D721Med (cell line): ENCODE results near the gene SYTL3.

Source experiments
- DNase-seq: peaks from one replicate; pipeline ENCODE4 v3.0.0; 2011; ENCODE audit warnings: low spot score; ENCODE audit not compliant: insufficient read length
- FAIRE-seq: peaks from 2 replicates; lab custom pipeline; 2011; peaks lifted over from hg19 to GRCh38; lab: Jason Lieb, UNC
- CTCF ChIP-seq: IDR thresholded peaks from 2 replicates; pipeline ENCODE4 v1.5.1; 2012; ENCODE audit warnings: mild to moderate bottlenecking, control low read depth; ENCODE audit not compliant: insufficient read depth; ENCODE audit errors: missing control alignments

The SYTL3 gene

DNA sequence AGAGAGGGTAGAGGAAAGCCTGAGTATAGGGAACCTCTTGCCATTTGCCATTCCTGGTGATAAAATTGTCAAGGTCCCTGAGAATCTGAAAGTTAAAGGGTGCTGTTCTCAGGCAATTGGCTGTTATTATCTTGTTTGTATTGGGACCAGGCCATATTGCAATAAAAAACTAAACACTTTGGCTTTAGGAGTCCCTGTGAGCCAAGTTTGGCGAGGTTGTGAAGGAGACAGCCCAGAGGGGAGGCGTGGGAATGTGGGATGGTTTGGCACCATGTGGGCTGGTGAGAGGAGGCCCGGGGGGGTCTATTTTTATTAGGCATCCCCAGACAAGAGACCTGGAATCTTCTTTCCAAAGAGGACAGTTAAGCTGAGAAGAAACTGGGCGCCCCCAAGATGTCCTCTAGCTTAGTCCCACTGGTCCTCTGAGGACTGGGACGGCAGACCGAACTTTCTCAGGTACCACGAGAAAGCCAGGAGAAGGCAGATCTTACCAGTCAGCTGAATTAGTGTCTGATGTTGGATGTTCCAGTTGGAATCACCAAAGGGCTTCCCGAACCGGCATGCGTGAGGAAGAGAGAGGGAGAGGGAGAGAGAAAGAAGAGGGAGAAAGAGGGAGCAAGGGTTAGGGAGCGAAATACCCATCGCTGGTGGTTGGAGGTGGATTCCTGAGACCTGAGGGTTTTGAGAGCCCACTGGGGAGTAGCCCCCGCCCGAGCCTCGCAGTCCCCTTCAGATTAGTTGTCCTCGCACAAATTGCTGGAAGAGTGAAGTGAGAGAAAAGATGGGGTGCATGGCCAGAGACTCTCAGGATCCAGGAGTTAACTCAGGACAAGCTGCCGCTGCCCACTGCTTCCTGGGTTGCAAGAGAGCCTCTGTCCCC lies 29.7 kb upstream of the SYTL3 start:
- FAIRE-seq (no peak), DNase-seq (no peak)
- TF ChIP-seq CTCF = no peak

GRCh38 chr6:158620963-158621693 lies 28.7 kb upstream of the SYTL3 start:
- DNase-seq (no peak), FAIRE-seq (no peak)
- TF ChIP-seq CTCF = no peak

DNA sequence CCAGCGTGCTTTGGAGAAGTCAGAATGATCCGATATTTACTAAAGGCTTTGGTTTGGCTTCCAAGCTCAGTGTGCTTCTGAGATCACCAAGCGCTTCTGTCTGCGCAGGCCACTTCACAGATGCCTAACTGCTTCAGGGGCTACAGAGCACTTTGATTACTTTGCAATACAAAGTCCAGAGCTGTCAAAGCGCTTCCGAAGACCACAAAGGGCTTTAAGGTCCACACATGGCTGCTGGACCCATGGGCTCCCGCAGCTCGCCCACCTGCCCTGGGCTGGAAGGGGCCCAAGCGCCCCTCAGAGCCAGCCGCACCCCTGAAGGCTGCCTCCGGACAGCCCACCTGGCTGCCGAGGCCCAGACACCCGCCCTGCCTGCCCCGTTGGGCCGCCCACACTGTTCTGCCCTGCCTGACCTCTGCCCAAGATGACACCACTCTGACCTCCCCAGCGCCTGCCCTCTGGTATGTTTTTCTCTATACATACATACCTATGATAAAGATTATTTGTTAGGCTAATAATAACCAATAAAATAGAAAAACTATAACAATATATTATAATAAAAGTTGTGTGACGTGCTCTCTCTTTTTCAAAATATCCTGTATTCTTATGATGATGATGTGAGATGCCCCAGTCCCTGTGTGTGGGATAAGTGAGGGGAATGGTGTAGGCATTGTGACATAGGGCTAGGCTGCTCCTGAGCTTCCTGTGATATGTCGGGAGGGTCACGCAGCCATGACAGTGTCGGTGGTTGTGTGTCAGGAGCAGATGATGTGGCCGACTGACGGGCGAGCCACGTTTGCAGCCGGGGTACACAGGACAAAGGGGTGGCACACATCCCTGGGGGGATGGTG lies 27.9 kb upstream of the SYTL3 start:
- DNase-seq = no peak
- TF ChIP-seq CTCF = no peak
- FAIRE-seq = no peak

DNA sequence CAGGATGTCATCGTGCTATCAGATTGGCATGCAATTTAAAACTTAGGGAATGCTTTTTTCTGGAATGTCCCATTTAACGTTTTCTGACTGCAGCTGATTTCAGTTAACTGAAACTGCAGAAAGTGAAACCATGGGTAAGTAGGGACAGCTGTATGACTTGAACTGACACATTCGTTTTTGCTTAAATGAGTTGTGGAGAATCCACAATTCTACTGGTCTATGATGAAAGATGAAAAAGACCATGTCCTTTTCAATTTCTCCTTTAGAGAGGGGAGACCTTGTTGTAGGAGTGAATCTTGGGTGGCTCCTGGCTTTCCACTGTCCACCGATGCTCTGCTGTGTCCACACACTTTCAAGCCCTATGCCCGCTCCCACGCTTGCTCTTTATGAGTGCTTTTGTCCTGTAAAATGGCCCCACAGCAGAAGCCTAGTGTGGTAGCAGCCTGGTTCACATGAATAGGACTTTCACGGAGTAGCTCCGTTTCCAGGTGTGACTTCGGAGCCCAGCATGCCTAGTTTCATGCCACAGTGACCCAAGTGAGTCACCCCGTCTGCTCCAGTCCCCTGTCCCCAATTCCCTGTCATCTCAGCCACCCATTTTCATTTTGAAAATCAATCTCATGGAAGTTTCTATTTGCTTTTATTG lies 27.2 kb upstream of the SYTL3 start:
- DNase-seq = no peak
- FAIRE-seq = no peak
- no peak for TF ChIP-seq CTCF

GRCh38 chr6:158624684-158625682 lies 24.9 kb upstream of the SYTL3 start:
- no peak for TF ChIP-seq CTCF
- DNase-seq (no peak), FAIRE-seq (no peak)

- DNase-seq = no peak
- TF ChIP-seq CTCF = no peak
- no peak for FAIRE-seq
These were observed 24.0 kb upstream of the SYTL3 start for GRCh38 chr6:158625881-158626305.
